Endothelial cell of umbilical vein (primary cell): Measurements from ENCODE around the gene PTPRD. TPM values are rescaled to one million over a fixed set of nuclear protein-coding genes. Genes with fewer than 3 reads are reported as not detected.

Source experiments
- BruUV-seq: library from RNA; stranded (reverse); fragments of 400-500 nt; replicated peaks from 2 replicates; lab custom pipeline; 2021; lab: Mats Ljungman, UMichigan
- CTCF ChIA-PET: fragments of 300-600, 350-600 bp; sonication (Branson Sonifier 250); formaldehyde crosslinking; loops from one replicate; lab custom pipeline; 2021; ENCODE audit warnings: antibody characterized with exemption, inconsistent platforms; lab: Charles Lee
- POLR2A ChIA-PET: fragments of 300-600, 350-600 bp; sonication (Branson Sonifier 250); formaldehyde crosslinking; loops from one replicate; lab custom pipeline; 2021; ENCODE audit warnings: antibody characterized with exemption, inconsistent platforms; lab: Charles Lee
- DNase-seq: peaks from one replicate; pipeline ENCODE4 v3.0.0-alpha.2; 2011; ENCODE audit warnings: low read depth, low spot score
- FAIRE-seq: peaks from 2 replicates; lab custom pipeline; 2011; peaks lifted over from hg19 to GRCh38; lab: Jason Lieb, UNC
- H2AFZ ChIP-seq: 2 replicates; pipeline ENCODE4 v1.6.0; 2012; ENCODE audit warnings: low read depth, low read length, control low read depth, inconsistent platforms
- H3K27ac ChIP-seq: 2 replicates; pipeline ENCODE4 v1.5.1; 2011; ENCODE audit warnings: low read depth, mild to moderate bottlenecking, control low read depth, low read length, moderate library complexity; ENCODE audit not compliant: insufficient read depth
- H3K27me3 ChIP-seq, 2 experiments: 2 replicates each; pipeline versions ENCODE4 v1.6.0 to v1.6.1; 2011; ENCODE audit warnings: low read length in 2 of 2, mixed read lengths in 1 of 2; ENCODE audit not compliant: control insufficient read depth in 2 of 2, insufficient read depth in 2 of 2
- H3K36me3 ChIP-seq, 2 experiments: 2 replicates in 1 of 2; 3 replicates in 1 of 2; pipeline ENCODE4 v1.5.1; 2011; ENCODE audit warnings: low read length in 2 of 2, mild to moderate bottlenecking in 1 of 2, moderate library complexity in 1 of 2; ENCODE audit not compliant: control insufficient read depth in 2 of 2, insufficient read depth in 2 of 2; ENCODE audit errors: extremely low read depth in 1 of 2
- H3K4me1 ChIP-seq: 3 replicates; pipeline ENCODE4 v1.5.1; 2011; ENCODE audit warnings: mild to moderate bottlenecking, low read length; ENCODE audit not compliant: control insufficient read depth, insufficient read depth; ENCODE audit errors: extremely low read depth
- H3K4me2 ChIP-seq: 2 replicates; pipeline ENCODE4 v1.6.1; 2011; ENCODE audit warnings: low read length, control low read depth, mixed read lengths; ENCODE audit not compliant: insufficient read depth
- H3K4me3 ChIP-seq, 3 experiments: fragments of 200-600 bp in 1 of 3; sonication (generic), shearing (Covaris generic) in 1 of 3; replicated peaks in 1 of 3; 2 replicates each; pipeline ENCODE4 v1.5.1; 2011 to 2016; ENCODE audit warnings: control low read depth in 3 of 3, low read length in 3 of 3, mild to moderate bottlenecking in 2 of 3, inconsistent platforms in 1 of 3, low read depth in 1 of 3, moderate library complexity in 1 of 3; ENCODE audit not compliant: insufficient read depth in 1 of 3
- H3K79me2 ChIP-seq: 2 replicates; pipeline ENCODE4 v1.6.0; 2012; ENCODE audit warnings: low read length, inconsistent platforms; ENCODE audit not compliant: control insufficient read depth, insufficient read depth
- H3K9ac ChIP-seq: replicated peaks from 2 replicates; pipeline ENCODE3; 2011; ENCODE audit warnings: low read length, control low read depth; ENCODE audit not compliant: insufficient read depth; ENCODE audit errors: extremely low read depth
- H3K9me1 ChIP-seq: replicated peaks from 3 replicates; pipeline ENCODE4 v1.6.0; 2011; ENCODE audit warnings: mild to moderate bottlenecking, low read length; ENCODE audit not compliant: control insufficient read depth, insufficient read depth; ENCODE audit errors: extremely low read depth
- H3K9me3 ChIP-seq: replicated peaks from 2 replicates; pipeline ENCODE4 v1.5.1; 2012; ENCODE audit warnings: low read length, inconsistent platforms; ENCODE audit not compliant: control insufficient read depth, insufficient read depth
- H4K20me1 ChIP-seq: replicated peaks from 2 replicates; pipeline ENCODE3; 2011; ENCODE audit warnings: mild to moderate bottlenecking, low read length; ENCODE audit not compliant: control insufficient read depth, insufficient read depth; ENCODE audit errors: extremely low read depth
- CTCF ChIP-seq, 2 donors: IDR thresholded peaks; 1 replicate in 1 of 2; 2 replicates in 1 of 2; pipeline ENCODE4 v1.5.1; 2011; ENCODE audit warnings: low read length in 2 of 2, mild to moderate bottlenecking in 2 of 2, moderate library complexity in 2 of 2, control low read depth in 1 of 2, inconsistent platforms in 1 of 2, low read depth in 1 of 2; ENCODE audit not compliant: insufficient read depth in 1 of 2; ENCODE audit errors: extremely low read depth in 1 of 2
- EZH2 ChIP-seq: IDR thresholded peaks from 2 replicates; pipeline ENCODE4 v1.6.1; 2012; ENCODE audit warnings: borderline replicate concordance, low read depth, mild to moderate bottlenecking, moderate library complexity, low read length, inconsistent platforms; ENCODE audit not compliant: severe bottlenecking
- FOS ChIP-seq: IDR thresholded peaks from 2 replicates; pipeline ENCODE4 v1.6.1; 2011; ENCODE audit warnings: mild to moderate bottlenecking, low read length, moderate library complexity, borderline replicate concordance; ENCODE audit not compliant: insufficient read depth
- GATA2 ChIP-seq: IDR thresholded peaks from 2 replicates; pipeline ENCODE4 v1.7.0; 2011; ENCODE audit warnings: low read depth, mild to moderate bottlenecking, moderate library complexity, mixed read lengths, low read length; ENCODE audit not compliant: insufficient read length, insufficient read depth
- JUN ChIP-seq: IDR thresholded peaks from 2 replicates; pipeline ENCODE4 v1.6.1; 2011; ENCODE audit warnings: borderline replicate concordance, low read depth; ENCODE audit not compliant: insufficient read length, insufficient read depth
- MAX ChIP-seq: IDR thresholded peaks from 2 replicates; pipeline ENCODE4 v1.6.1; 2011; ENCODE audit not compliant: insufficient read depth, insufficient read length
- MYC ChIP-seq: IDR thresholded peaks from one replicate; pipeline ENCODE4 v1.6.1; 2011; ENCODE audit warnings: mild to moderate bottlenecking, low read depth, low read length
- POLR2A ChIP-seq: IDR thresholded peaks from 2 replicates; pipeline ENCODE4 v1.6.1; 2012; ENCODE audit warnings: low read depth, mild to moderate bottlenecking, control low read depth, low read length
- POLR2AphosphoS5 ChIP-seq: IDR thresholded peaks from 2 replicates; pipeline ENCODE4 v1.6.1; 2012; ENCODE audit warnings: low read depth, mild to moderate bottlenecking, control low read depth, low read length, moderate library complexity; ENCODE audit not compliant: insufficient read depth
- dilution Hi-C: fragments of 300-500 bp; cut with MboI; formaldehyde crosslinking; loops from one replicate; pipeline ENCODE4 v1.15.0; 2019; ENCODE audit warnings: low sequenced_read_pairs; ENCODE audit not compliant: extremely low pct_ligation_motif_present
- intact Hi-C: fragments of 100-400 bp; cut with micrococcal nuclease; formaldehyde crosslinking; loops from one replicate; pipeline ENCODE4 v1.10.0; 2022
- polyA plus RNA-seq, 4 experiments: library from polyadenylated mRNA; depleted of rRNA in 3 of 4; stranded (reverse) in 3 of 4; unstranded in 1 of 4; fragments of >200 nt; gene quantifications; 2 replicates each; pipeline versions ENCODE4 v1.2.1 to v1.2.3, GENCODE V29; 2011 to 2012; ENCODE audit warnings: missing spikeins in 1 of 4
- total RNA-seq: library from RNA; stranded (reverse); gene quantifications from 2 replicates; pipeline ENCODE4 v1.2.3, GENCODE V29; 2021

Gene PTPRD
- total and polyA plus RNA-seq, 2 donors (not counting 3 experiments of a cell fraction or from before 2014, with no cell fraction given) = 5.5 to 5.7 TPM

DNA sequence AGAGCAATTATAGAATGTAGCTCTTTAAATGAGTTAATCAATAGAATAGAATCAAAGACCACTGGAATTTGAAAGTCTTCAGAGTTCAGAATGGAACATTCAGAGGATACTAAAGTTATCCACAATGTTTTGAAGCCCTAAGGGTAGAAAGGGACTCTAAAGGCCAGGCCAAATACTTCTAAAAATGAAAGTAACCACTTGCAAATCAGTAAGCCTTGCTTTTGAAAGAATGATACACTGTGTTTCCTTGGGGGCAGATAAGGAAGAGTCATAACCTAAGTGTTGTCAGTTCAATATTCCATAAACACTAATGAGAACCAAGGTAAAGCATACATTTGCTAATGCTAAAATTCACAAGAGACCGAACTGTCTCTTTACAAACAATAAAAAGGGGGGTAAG lies 813.5 kb downstream of the PTPRD start:
- Histone ChIP-seq H3K9me3 (no peaks in the 10 kb centered on the region), H3K9me1 (no peaks in the 10 kb centered on the region), H3K4me1 (no peaks in the 10 kb centered on the region), H2AFZ (no peak overlapping the region), H3K4me2 (no peak overlapping the region), H3K9ac (no peak overlapping the region), H4K20me1 (no peaks in the 10 kb centered on the region), H3K79me2 (no peaks in the 10 kb centered on the region), H3K4me3 (no peak overlapping the region), H3K36me3 (no peaks in the 10 kb centered on the region), H3K27ac (no peak overlapping the region), H3K27me3 (peaks cover 0 to 2% of the 10 kb centered on the region in 2 experiments)
- DNase-seq (no peak), FAIRE-seq (no peak)
- ChIA-PET CTCF (interaction anchor here (1.5 to 7.5 kb wide), 2 partner anchors 8 to 144 kb away, joined by 6 to 75 read pairs; no protein-coding TSS in a partner anchor), POLR2A (no interaction called here)
- TF ChIP-seq EZH2 = no peak
- no peak for TF ChIP-seq MAX
- TF ChIP-seq GATA2 = no peak
- no peak for TF ChIP-seq POLR2A
- TF ChIP-seq JUN = no peak
- no peak for TF ChIP-seq FOS
- TF ChIP-seq POLR2AphosphoS5 = no peak
- no peak for TF ChIP-seq MYC
- TF ChIP-seq CTCF (IDR thresholded peaks at IDR 0.05; ENCODE audit: extremely low read depth in 1 of 2, insufficient read depth in 1 of 2, low read depth in 1 of 2, low read length in 2 of 2) = no peak
- no TSS peak for BruUV-seq
- intact Hi-C loops = loop anchor here (10.0 kb wide), 1 partner anchor 444 kb away; no protein-coding TSS in a partner anchor
- dilution Hi-C loops = no loop called here
